Liver (tissue), 9 donors: ENCODE data around the gene CIITA. TPM values are rescaled to one million over a fixed set of nuclear protein-coding genes. Genes with fewer than 3 reads are reported as not detected.

Source experiments
- DNase-seq: peaks from one replicate; pipeline ENCODE4 v3.0.0-alpha.2; 2017; ENCODE audit warnings: low spot score
- H3K27ac ChIP-seq, 2 donors: one replicate each; pipeline ENCODE4 v1.7.0; 2013; ENCODE audit warnings: inconsistent platforms in 2 of 2, low read length in 2 of 2, control low read depth in 1 of 2, low read depth in 1 of 2, mild to moderate bottlenecking in 1 of 2
- H3K27me3 ChIP-seq, 4 donors: one replicate each; pipeline versions ENCODE4 v1.6.1 to v1.7.0; 2013; ENCODE audit warnings: low read length in 3 of 4, inconsistent platforms in 1 of 4, mild to moderate bottlenecking in 1 of 4, moderate library complexity in 1 of 4; ENCODE audit not compliant: control insufficient read depth in 4 of 4, insufficient read depth in 4 of 4
- H3K36me3 ChIP-seq, 4 donors: one replicate each; pipeline versions ENCODE4 v1.6.1 to v1.7.0; 2013; ENCODE audit warnings: low read length in 3 of 4, mild to moderate bottlenecking in 3 of 4, low read depth in 1 of 4, moderate library complexity in 1 of 4; ENCODE audit not compliant: control insufficient read depth in 4 of 4, insufficient read depth in 3 of 4
- H3K4me1 ChIP-seq, 4 donors: one replicate each; pipeline versions ENCODE4 v1.6.1 to v1.7.0; 2013; ENCODE audit warnings: low read length in 3 of 4, mild to moderate bottlenecking in 3 of 4, moderate library complexity in 1 of 4; ENCODE audit not compliant: control insufficient read depth in 4 of 4, insufficient read depth in 4 of 4
- H3K4me3 ChIP-seq, 3 donors: one replicate each; pipeline versions ENCODE4 v1.6.1 to v1.7.0; 2013; ENCODE audit warnings: low read length in 3 of 3, control low read depth in 1 of 3, low read depth in 1 of 3, mild to moderate bottlenecking in 1 of 3
- H3K9ac ChIP-seq, 2 donors: one replicate each; pipeline ENCODE4 v1.7.0; 2013; ENCODE audit warnings: low read length in 2 of 2, mild to moderate bottlenecking in 2 of 2, moderate library complexity in 2 of 2, control low read depth in 1 of 2, low read depth in 1 of 2
- H3K9me3 ChIP-seq, 4 donors: one replicate each; pipeline versions ENCODE4 v1.6.1 to v1.7.0; 2013; ENCODE audit warnings: low read length in 3 of 4; ENCODE audit not compliant: control insufficient read depth in 4 of 4
- EGR1 ChIP-seq, 2 donors: IDR thresholded peaks; 2 replicates each; pipeline ENCODE4 v1.6.1; 2016 to 2018; ENCODE audit warnings: antibody characterized with exemption in 2 of 2, low read depth in 2 of 2
- FOXA1 ChIP-seq: IDR thresholded peaks from 2 replicates; pipeline ENCODE4 v1.6.1; 2016; ENCODE audit warnings: antibody characterized with exemption
- FOXA2 ChIP-seq: IDR thresholded peaks from 2 replicates; pipeline ENCODE4 v1.6.1; 2016; ENCODE audit warnings: antibody characterized with exemption
- GABPA ChIP-seq, 2 donors: IDR thresholded peaks in 1 of 2; conservative IDR thresholded peaks in 1 of 2; 2 replicates each; pipeline ENCODE4 v1.6.1; 2016; ENCODE audit warnings: antibody characterized with exemption in 2 of 2, mild to moderate bottlenecking in 1 of 2, moderate library complexity in 1 of 2
- HNF4A ChIP-seq, 2 donors: conservative IDR thresholded peaks; 2 replicates each; pipeline ENCODE4 v1.6.1; 2016; ENCODE audit warnings: antibody characterized with exemption in 2 of 2, mild to moderate bottlenecking in 2 of 2
- HNF4G ChIP-seq: IDR thresholded peaks from 2 replicates; pipeline ENCODE4 v1.6.1; 2016; ENCODE audit warnings: antibody characterized with exemption
- NR2F2 ChIP-seq: IDR thresholded peaks from 2 replicates; pipeline ENCODE4 v1.6.1; 2016; ENCODE audit warnings: antibody characterized with exemption
- RAD21 ChIP-seq, 2 donors: IDR thresholded peaks; 2 replicates each; pipeline ENCODE4 v1.6.1; 2016; ENCODE audit warnings: antibody characterized with exemption in 2 of 2, mild to moderate bottlenecking in 2 of 2
- RXRA ChIP-seq, 2 donors: IDR thresholded peaks; 2 replicates each; pipeline ENCODE4 v1.6.1; 2017 to 2018; ENCODE audit warnings: antibody characterized with exemption in 2 of 2, mild to moderate bottlenecking in 1 of 2
- SP1 ChIP-seq: IDR thresholded peaks from 2 replicates; pipeline ENCODE4 v1.6.1; 2018; ENCODE audit warnings: antibody characterized with exemption, mild to moderate bottlenecking
- YY1 ChIP-seq: IDR thresholded peaks from 2 replicates; pipeline ENCODE4 v1.6.1; 2016; ENCODE audit warnings: antibody characterized with exemption, mild to moderate bottlenecking
- whole genome bisulfite sequencing: extraction: QIAGEN DNeasy Blood & Tissue Kit; methylation state at CpG from one replicate; pipeline ENCODE4 v1.1.7; 2013; 5-methylcytosine and 5-hydroxymethylcytosine counted together
- polyA plus RNA-seq, 2 donors: library from polyadenylated mRNA; stranded (reverse) in 1 of 2; unstranded in 1 of 2; fragments of 200-250 nt in 1 of 2; fragments of >200 nt in 1 of 2; fragmentation: Nextera tagmentation in 1 of 2; extraction: Ambion mirVana in 1 of 2; gene quantifications; one replicate each; pipeline versions ENCODE4 v1.2.1 to v1.2.3, GENCODE V29; 2013 to 2015
- total RNA-seq, 2 donors: library from RNA; depleted of rRNA; stranded (reverse); fragments of >200 nt; gene quantifications; one replicate each; pipeline ENCODE4 v1.2.3, GENCODE V29; 2014
- TF ChIP-seq, protein P1 (sequence below): IDR thresholded peaks from 2 replicates; pipeline ENCODE4 v1.6.1; 2016; ENCODE audit warnings: antibody characterized with exemption
- TF ChIP-seq, protein P2 (sequence below): fragments of 150-350 bp; IDR thresholded peaks from 2 replicates; pipeline ENCODE4 v1.5.1; 2017; ENCODE audit warnings: improper control_type of control experiment, low read depth, low read length; ENCODE audit not compliant: missing input control
- TF ChIP-seq, protein P3 (sequence below): IDR thresholded peaks from 2 replicates; pipeline ENCODE4 v1.6.1; 2016; ENCODE audit warnings: antibody characterized with exemption
- TF ChIP-seq, protein P4 (sequence below): IDR thresholded peaks from 2 replicates; pipeline ENCODE4 v1.6.1; 2016; ENCODE audit warnings: antibody characterized with exemption
- TF ChIP-seq, protein P5 (sequence below): IDR thresholded peaks from 2 replicates; pipeline ENCODE4 v1.6.1; 2016; ENCODE audit warnings: antibody characterized with exemption, mild to moderate bottlenecking
- donor health status: healthy.
- donor health status: healthy.
- donor health status: healthy.
- donor health status: healthy.
- donor health status: healthy.

Gene CIITA
- total and polyA plus RNA-seq, 4 donors, result 1.6 to 4.2 (median 2.2) TPM

DNA sequence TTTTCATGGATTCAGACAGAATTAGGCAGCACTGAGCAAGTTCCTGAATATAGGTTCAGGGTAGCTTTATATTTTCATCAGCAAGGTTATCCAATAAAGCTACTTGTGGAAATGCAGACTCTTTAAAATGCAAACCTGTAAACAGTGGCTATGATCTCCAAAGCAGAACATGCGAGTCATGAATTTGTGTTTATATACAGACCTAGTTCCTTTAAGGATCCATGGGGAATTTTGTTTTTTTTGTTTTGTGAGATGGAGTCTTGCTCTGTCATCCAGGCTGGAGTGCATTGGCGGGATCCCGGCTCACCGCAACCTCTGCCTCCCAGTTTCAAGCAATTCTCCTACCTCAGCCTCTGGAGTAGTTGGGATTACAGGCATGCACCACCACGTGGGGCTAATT is 82.2 kb downstream of the CIITA start:
- no peak overlapping the region for H3K9ac ChIP-seq
- 94% methylated on average over 5 of the region's 5 CpGs for WGBS
- TF ChIP-seq FOXA2, result no peak
- no peak for TF ChIP-seq RAD21 (IDR thresholded peaks at IDR 0.05)
- no peak for TF ChIP-seq HNF4G
- TF ChIP-seq SP1, result no peak
- no peak for TF ChIP-seq GABPA (IDR thresholded peaks at IDR 0.05 in 1 of 2, conservative IDR thresholded peaks at IDR 0.05 in 1 of 2)
- TF ChIP-seq, protein P1, sequence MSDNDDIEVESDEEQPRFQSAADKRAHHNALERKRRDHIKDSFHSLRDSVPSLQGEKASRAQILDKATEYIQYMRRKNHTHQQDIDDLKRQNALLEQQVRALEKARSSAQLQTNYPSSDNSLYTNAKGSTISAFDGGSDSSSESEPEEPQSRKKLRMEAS, result no peak
- no peak for TF ChIP-seq NR2F2
- TF ChIP-seq, protein P2, sequence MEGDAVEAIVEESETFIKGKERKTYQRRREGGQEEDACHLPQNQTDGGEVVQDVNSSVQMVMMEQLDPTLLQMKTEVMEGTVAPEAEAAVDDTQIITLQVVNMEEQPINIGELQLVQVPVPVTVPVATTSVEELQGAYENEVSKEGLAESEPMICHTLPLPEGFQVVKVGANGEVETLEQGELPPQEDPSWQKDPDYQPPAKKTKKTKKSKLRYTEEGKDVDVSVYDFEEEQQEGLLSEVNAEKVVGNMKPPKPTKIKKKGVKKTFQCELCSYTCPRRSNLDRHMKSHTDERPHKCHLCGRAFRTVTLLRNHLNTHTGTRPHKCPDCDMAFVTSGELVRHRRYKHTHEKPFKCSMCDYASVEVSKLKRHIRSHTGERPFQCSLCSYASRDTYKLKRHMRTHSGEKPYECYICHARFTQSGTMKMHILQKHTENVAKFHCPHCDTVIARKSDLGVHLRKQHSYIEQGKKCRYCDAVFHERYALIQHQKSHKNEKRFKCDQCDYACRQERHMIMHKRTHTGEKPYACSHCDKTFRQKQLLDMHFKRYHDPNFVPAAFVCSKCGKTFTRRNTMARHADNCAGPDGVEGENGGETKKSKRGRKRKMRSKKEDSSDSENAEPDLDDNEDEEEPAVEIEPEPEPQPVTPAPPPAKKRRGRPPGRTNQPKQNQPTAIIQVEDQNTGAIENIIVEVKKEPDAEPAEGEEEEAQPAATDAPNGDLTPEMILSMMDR, result no peak
- no peak for TF ChIP-seq RXRA (IDR thresholded peaks at IDR 0.05)
- TF ChIP-seq YY1, result no peak
- no peak for TF ChIP-seq EGR1 (IDR thresholded peaks at IDR 0.05; ENCODE audit: low read depth in 2 of 2)
- no peak for TF ChIP-seq FOXA1
- H3K4me3 ChIP-seq, result no peak overlapping the region
- H3K36me3 ChIP-seq, result peaks cover 0 to 18% (median 13%) of the 10 kb centered on the region in 4 donors
- H3K9me3 ChIP-seq, result no peaks in the 10 kb centered on the region
- H3K27me3 ChIP-seq, result no peaks in the 10 kb centered on the region
- H3K27ac ChIP-seq, result no peak overlapping the region
- no peak for DNase-seq
- peaks cover 1 to 15% (median 11%) of the 10 kb centered on the region in 4 donors for H3K4me1 ChIP-seq

DNA sequence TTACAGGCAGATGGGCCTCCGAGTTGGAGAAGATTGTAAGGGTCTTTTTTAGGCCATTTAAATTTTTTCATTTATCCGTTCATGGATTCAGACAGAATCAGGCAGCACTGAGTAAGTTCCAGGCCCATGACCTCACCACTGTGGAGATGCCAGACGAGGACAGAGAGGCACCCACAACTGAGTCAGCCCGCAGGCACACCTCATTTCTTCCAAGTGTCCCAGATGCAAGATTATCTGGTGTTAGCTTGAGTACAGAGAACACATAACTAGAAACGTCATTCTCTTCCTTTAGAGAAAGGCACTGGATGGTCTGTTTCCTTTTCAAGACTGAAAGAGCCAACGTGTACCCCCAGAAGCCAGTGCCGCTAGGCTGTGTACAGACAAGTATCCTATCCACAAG is 84.2 kb downstream of the CIITA start:
- no peak for DNase-seq
- TF ChIP-seq RXRA (IDR thresholded peaks at IDR 0.05) (no peak), FOXA1 (no peak), SP1 (no peak), RAD21 (IDR thresholded peaks at IDR 0.05) (no peak)
- Histone ChIP-seq H3K4me3 (no peak overlapping the region), H3K9me3 (no peaks in the 10 kb centered on the region), H3K27ac (no peak overlapping the region), H3K27me3 (no peaks in the 10 kb centered on the region), H3K9ac (no peak overlapping the region), H3K36me3 (peaks cover 0 to 18% (median 13%) of the 10 kb centered on the region in 4 donors), H3K4me1 (peaks cover 0 to 14% (median 10%) of the 10 kb centered on the region in 4 donors)
- WGBS, result 91% methylated on average over 7 of the region's 7 CpGs

DNA sequence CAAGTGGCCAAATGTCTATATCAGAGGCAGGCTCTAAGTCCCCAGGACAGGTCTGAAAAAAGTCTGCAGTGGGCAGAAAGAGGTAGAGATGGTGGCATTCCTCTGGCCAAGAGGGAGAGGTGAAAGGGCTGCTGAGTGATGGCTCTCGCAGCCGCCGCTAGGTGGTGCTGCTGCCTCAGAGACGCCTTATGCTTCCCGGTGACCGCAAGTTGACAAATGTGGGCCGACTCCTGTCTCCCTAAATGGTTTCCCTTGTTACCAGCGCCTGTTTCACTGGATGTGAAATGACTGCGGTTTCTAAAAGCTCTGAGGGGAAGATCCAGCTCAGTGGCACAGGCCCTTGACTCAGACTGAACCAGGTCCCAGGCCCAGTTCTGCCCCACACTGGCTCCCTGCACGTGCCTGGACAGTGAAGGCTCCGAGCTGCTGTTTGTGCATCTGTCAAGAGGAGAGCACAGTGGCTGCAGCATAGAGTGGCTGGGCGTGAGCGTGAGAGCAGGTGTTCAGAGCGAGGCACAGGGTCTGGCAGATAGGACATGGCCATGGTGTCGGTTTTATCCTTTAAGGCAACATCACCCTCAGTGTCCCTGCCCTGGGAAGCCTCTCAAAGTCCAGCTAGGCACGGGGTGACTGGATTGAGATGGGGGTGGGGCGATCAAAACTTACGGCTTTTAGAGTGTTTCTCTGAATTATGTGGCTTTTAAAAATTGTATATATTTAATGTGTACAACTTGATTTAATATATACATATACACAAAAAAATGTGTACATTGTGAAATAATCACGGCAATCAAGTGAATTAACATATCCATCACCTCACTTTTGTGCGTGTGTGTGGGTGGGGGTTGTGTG is 87.3 kb downstream of the CIITA start:
- no peak overlapping the region for H3K27ac ChIP-seq
- 34% methylated on average over 20 of the region's 20 CpGs for WGBS
- no peak overlapping the region for H3K4me3 ChIP-seq
- no peaks in the 10 kb centered on the region for H3K9me3 ChIP-seq
- H3K9ac ChIP-seq, result no peak overlapping the region
- DNase-seq, result peak; percentile 90
- H3K4me1 ChIP-seq, result peaks cover 0 to 14% (median 10%) of the 10 kb centered on the region in 4 donors
- peaks cover 0 to 15% (median 11%) of the 10 kb centered on the region in 4 donors for H3K36me3 ChIP-seq
- TF ChIP-seq, protein P2, result peak; percentile 93
- TF ChIP-seq YY1 (no peak), RXRA (IDR thresholded peaks at IDR 0.05) (peak in 1 of 2 donors; percentile 30), RAD21 (IDR thresholded peaks at IDR 0.05) (peak; percentile 92 to 96), HNF4A (conservative IDR thresholded peaks at IDR 0.05) (peak in 1 of 2 donors; percentile 12)
- TF ChIP-seq, protein P3, sequence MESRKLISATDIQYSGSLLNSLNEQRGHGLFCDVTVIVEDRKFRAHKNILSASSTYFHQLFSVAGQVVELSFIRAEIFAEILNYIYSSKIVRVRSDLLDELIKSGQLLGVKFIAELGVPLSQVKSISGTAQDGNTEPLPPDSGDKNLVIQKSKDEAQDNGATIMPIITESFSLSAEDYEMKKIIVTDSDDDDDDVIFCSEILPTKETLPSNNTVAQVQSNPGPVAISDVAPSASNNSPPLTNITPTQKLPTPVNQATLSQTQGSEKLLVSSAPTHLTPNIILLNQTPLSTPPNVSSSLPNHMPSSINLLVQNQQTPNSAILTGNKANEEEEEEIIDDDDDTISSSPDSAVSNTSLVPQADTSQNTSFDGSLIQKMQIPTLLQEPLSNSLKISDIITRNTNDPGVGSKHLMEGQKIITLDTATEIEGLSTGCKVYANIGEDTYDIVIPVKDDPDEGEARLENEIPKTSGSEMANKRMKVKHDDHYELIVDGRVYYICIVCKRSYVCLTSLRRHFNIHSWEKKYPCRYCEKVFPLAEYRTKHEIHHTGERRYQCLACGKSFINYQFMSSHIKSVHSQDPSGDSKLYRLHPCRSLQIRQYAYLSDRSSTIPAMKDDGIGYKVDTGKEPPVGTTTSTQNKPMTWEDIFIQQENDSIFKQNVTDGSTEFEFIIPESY, result no peak
- TF ChIP-seq, protein P4, sequence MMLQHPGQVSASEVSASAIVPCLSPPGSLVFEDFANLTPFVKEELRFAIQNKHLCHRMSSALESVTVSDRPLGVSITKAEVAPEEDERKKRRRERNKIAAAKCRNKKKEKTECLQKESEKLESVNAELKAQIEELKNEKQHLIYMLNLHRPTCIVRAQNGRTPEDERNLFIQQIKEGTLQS, result no peak
- TF ChIP-seq, protein P5, sequence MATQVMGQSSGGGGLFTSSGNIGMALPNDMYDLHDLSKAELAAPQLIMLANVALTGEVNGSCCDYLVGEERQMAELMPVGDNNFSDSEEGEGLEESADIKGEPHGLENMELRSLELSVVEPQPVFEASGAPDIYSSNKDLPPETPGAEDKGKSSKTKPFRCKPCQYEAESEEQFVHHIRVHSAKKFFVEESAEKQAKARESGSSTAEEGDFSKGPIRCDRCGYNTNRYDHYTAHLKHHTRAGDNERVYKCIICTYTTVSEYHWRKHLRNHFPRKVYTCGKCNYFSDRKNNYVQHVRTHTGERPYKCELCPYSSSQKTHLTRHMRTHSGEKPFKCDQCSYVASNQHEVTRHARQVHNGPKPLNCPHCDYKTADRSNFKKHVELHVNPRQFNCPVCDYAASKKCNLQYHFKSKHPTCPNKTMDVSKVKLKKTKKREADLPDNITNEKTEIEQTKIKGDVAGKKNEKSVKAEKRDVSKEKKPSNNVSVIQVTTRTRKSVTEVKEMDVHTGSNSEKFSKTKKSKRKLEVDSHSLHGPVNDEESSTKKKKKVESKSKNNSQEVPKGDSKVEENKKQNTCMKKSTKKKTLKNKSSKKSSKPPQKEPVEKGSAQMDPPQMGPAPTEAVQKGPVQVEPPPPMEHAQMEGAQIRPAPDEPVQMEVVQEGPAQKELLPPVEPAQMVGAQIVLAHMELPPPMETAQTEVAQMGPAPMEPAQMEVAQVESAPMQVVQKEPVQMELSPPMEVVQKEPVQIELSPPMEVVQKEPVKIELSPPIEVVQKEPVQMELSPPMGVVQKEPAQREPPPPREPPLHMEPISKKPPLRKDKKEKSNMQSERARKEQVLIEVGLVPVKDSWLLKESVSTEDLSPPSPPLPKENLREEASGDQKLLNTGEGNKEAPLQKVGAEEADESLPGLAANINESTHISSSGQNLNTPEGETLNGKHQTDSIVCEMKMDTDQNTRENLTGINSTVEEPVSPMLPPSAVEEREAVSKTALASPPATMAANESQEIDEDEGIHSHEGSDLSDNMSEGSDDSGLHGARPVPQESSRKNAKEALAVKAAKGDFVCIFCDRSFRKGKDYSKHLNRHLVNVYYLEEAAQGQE, result no peak
- no peaks in the 10 kb centered on the region for H3K27me3 ChIP-seq
